HepG2 (cell line): ENCODE measurements around the gene MIDN. TPM values are rescaled to one million over a fixed set of nuclear protein-coding genes. Genes with fewer than 3 reads are reported as not detected.

ENCODE experiments used
- BRD4 ChIP-seq: sonication (generic); formaldehyde crosslinking; IDR thresholded peaks from 2 replicates; pipeline ENCODE4 v1.4.0; 2020; ENCODE audit warnings: missing genetic modification reagents
- LRRFIP1 ChIP-seq: sonication (generic); formaldehyde crosslinking; conservative IDR thresholded peaks from 2 replicates; pipeline ENCODE4 v1.4.0; 2020; ENCODE audit warnings: missing genetic modification reagents
- PBX3 ChIP-seq: sonication (generic); formaldehyde crosslinking; IDR thresholded peaks from 2 replicates; pipeline ENCODE4 v1.8.1; 2023; ENCODE audit warnings: missing genetic modification reagents, inconsistent platforms, borderline replicate concordance
- PRDM10 ChIP-seq: sonication (generic); formaldehyde crosslinking; IDR thresholded peaks from 2 replicates; pipeline ENCODE4 v1.4.0; 2020; ENCODE audit warnings: low read depth, missing genetic modification reagents
- SRSF4 ChIP-seq: fragments of 200-400 bp; formaldehyde crosslinking; IDR thresholded peaks from one replicate; pipeline ENCODE4 v1.6.1; 2018; ENCODE audit warnings: mild to moderate bottlenecking, low read depth, low read length, moderate library complexity; ENCODE audit not compliant: poor library complexity, severe bottlenecking
- ZNF33B ChIP-seq: sonication (generic); formaldehyde crosslinking; IDR thresholded peaks from 2 replicates; pipeline ENCODE4 v1.5.1; 2020; ENCODE audit warnings: mild to moderate bottlenecking, missing genetic modification reagents
- ZNF775 ChIP-seq: sonication (generic); formaldehyde crosslinking; IDR thresholded peaks from 2 replicates; pipeline ENCODE4 v1.4.0; 2020; ENCODE audit warnings: missing genetic modification reagents, mild to moderate bottlenecking, moderate library complexity, borderline replicate concordance
- polyA plus RNA-seq, 8 experiments: library from polyadenylated mRNA; depleted of rRNA in 3 of 8; stranded (reverse) in 7 of 8; unstranded in 1 of 8; fragments of >200 nt; fragmentation: Illumina TruSeq in 4 of 8; extraction: Trizol in 4 of 8; gene quantifications; 2 replicates each; pipeline versions ENCODE4 v1.2.1 to v1.2.3, GENCODE V29; 2011 to 2016; ENCODE audit warnings: low read depth in 4 of 8, missing spikeins in 1 of 8, mixed read lengths in 1 of 8; ENCODE audit not compliant: insufficient read depth in 1 of 8
- total RNA-seq, 5 experiments: library from RNA; depleted of rRNA; stranded (reverse); fragments of >200 nt; fragmentation: Illumina TruSeq; extraction: Trizol; gene quantifications; 2 replicates each; pipeline ENCODE4 v1.2.3, GENCODE V29; 2016; ENCODE audit warnings: low read depth in 1 of 5

MIDN gene
- total and polyA plus RNA-seq, 2 of the 13 experiments (the other 11 are each of a cell fraction or from before 2014, with no cell fraction given), result 8.4 to 18.0 TPM

- TF ChIP-seq PRDM10 (CRISPR knock-in tag) (peak; percentile 68; the same call in 1 of the 2 replicates), PBX3 (CRISPR knock-in tag) (no peak), LRRFIP1 (CRISPR knock-in tag) (no peak), ZNF33B (CRISPR knock-in tag) (0 out of 2 replicates have a peak, but pooled peaks have one; percentile 75), ZNF775 (CRISPR knock-in tag) (no peak), BRD4 (CRISPR knock-in tag) (no peak), SRSF4 (peak; percentile 83)
Measured at GRCh38 chr19:1259206-1259875, 11.0 kb downstream of the MIDN start (continued).
